Measurements from ENCODE around the gene CD4.

- TF ChIP-seq CTCF (IDR thresholded peaks at IDR 0.05) (no peak), EP300 (IDR thresholded peaks at IDR 0.05; ENCODE audit: low read depth) (no peak), POLR2AphosphoS5 (IDR thresholded peaks at IDR 0.05) (no peak), POLR2A (IDR thresholded peaks at IDR 0.05) (no peak)
Measured at GRCh38 chr12:6742834-6743233, 46.5 kb upstream of the CD4 start.
